ENCODE data around the gene UGDH. TPM values are rescaled to one million over a fixed set of nuclear protein-coding genes. Genes with fewer than 3 reads are reported as not detected.
A peak's percentile ranks its signal among the peaks of the same experiment; 100 is the strongest.
"Not testable (repeated sequence)": the region's sequence is repeated elsewhere in the genome, so short reads cannot be mapped to it uniquely, and the experiment has no call there.

UGDH gene
- total RNA-seq, 3 donors from 2014 or later = 21.6 to 26.2 (median 23.2) TPM

DNA sequence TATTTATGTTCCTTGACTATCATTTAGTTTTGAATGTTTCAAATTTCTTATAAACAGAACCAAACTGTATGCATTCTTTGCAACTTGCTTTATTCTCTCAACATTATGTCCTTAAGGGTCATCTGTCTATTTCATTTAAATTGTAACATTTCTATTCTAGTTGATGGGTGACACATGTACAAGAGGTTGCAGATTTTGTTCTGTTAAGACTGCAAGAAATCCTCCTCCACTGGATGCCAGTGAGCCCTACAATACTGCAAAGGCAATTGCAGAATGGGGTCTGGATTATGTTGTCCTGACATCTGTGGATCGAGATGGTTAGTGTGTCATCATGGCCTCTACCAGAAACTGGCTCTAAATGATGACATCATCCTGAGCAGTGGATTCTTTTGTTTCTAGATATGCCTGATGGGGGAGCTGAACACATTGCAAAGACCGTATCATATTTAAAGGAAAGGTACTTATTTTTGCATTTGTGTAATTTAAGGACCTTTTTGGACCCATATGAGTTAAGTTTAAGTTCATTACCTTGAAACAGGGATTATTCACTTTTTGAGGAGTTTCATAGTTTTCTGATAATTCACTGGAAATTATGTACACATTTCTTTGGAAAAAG lies 62.2 kb downstream of the UGDH start:
- ATAC-seq = peak; percentile 62 to 67
- Mint-ChIP-seq H3K9me3 (no peaks in the 10 kb centered on the region), H3K4me1 (ENCODE audit: low read depth) (peaks cover 13% of the 10 kb centered on the region), H3K36me3 (ENCODE audit: insufficient read depth) (peaks cover 20% of the 10 kb centered on the region), H3K4me3 (no peak overlapping the region), H3K27me3 (ENCODE audit: low read depth) (no peaks in the 10 kb centered on the region)
- DNase-seq = no peak

DNA sequence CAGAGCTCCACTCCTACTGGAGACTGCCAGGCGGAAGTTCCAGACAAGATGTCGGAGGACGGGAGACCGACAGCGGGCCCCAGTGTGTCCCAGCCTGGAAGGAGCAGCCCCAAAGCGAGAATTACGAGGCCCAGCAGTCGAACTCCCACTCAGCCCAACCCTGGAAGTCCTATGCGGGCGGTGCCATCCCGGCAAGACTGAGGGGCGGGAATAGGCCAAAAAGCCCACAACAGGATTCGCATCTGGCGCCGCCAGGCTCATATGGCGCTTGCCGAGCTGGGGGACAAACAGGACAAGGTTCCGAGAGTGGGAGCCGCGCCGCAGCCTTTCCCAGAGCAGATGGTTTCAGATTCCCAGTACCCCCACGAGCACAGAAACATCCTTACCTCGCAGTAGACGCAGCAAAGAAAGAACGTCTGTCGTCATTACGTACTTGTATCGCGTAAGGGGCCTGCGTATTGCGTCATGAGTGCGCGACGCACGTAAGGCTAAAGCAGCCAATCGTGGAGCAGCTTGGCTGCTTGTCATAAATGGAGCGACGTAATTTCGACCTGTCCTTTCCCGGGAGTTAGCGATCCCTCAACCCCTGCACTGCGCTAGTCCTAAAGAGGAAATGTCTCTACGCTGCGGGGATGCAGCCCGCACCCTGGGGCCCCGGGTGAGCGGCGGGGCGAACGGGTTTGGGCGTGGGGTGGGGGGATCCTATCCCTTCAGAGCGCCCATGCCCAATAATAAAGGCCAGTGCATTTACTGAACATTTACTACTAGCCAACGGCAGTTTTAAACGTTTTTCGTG lies 68.5 kb downstream of the UGDH start, which contains the start of the genes LIAS and RPL9:
Gene LIAS (plus strand): TSS at position 552 of the 796 bp plus-strand sequence. CDS start 62 bp downstream, at position 614.
Gene RPL9 (minus strand): TSS at position 418 of the 796 bp plus-strand sequence. CDS start 483 bp downstream, outside the sequence.
- peak; percentile 83 to 87 for ATAC-seq
- Mint-ChIP-seq H3K4me3 (peak within 1 kb of the TSS; percentile 99), H3K36me3 (ENCODE audit: insufficient read depth) (peaks cover 50% of the 10 kb centered on the region), H3K4me1 (ENCODE audit: low read depth) (peaks cover 39% of the 10 kb centered on the region), H3K27me3 (ENCODE audit: low read depth) (no peaks in the 10 kb centered on the region), H3K9me3 (no peaks in the 10 kb centered on the region)
- peak; percentile 93 for DNase-seq

DNA sequence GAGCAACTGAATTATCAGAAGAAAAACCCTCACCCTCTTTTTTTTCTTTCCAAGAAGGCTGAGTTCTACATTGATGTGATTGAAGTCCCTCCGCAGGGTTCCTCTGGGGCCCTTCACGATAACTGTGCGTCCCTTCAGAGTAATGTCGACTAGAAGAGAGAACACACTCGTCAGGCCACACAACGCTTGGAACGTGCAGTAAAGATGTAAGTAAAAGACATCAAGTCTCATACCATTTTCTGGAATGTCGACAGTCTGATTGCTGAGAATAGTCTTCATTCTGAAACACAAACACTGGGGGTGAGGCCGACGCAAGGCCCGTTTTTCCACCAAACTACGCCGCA lies 69.1 kb downstream of the UGDH start:
- Mint-ChIP-seq H3K4me1 (ENCODE audit: low read depth) (peaks cover 43% of the 10 kb centered on the region), H3K36me3 (ENCODE audit: insufficient read depth) (peaks cover 52% of the 10 kb centered on the region), H3K4me3 (peak overlapping the region; percentile 99)
- not testable (repeated sequence) for H3K27me3 Mint-ChIP-seq (ENCODE audit: low read depth); DNase-seq; H3K9me3 Mint-ChIP-seq
- peak in 1 of 2 donors; percentile 5 for ATAC-seq

DNA sequence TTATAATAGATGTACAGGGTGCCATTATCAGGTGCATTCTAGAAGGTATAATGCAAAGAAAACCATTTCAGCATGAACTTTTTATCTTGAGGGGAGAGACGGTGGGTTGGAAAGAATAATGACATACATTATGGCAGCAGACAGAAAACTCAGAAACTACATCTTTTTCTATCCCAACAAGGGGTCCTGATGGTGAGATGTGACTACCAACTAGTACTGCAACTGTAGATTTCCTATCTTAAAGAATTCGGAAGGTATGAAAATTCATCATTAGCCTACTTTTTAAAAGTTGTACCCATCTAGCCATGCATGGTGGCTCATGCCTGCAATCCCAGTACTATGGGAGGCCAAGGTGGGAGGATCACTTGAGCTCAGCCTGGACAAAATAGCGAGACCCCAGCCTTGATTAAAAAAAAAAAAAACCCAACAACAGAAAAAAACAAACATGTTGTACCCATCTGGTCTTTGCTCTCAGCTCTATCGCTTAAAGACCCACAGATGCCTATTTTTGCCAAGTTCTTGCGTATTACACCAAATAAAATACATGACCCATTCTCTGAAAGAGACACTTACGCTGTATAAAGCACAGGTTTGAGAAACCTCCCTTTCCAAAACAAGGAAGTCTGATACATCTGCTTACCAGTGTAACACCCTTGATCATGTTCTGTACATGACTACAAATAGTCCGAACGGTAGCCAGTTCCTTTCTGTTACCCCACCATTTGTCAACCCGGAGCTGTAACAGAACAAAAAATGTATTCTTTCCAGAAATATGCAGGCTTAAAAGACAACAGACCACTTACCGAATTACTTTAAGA lies 70.1 kb downstream of the UGDH start:
- ATAC-seq = no peak
- Mint-ChIP-seq H3K4me3 (peak overlapping the region; percentile 99), H3K9me3 (no peaks in the 10 kb centered on the region), H3K36me3 (ENCODE audit: insufficient read depth) (peaks cover 62% of the 10 kb centered on the region), H3K4me1 (ENCODE audit: low read depth) (peaks cover 46% of the 10 kb centered on the region), H3K27me3 (ENCODE audit: low read depth) (no peaks in the 10 kb centered on the region)
- no peak for DNase-seq

DNA sequence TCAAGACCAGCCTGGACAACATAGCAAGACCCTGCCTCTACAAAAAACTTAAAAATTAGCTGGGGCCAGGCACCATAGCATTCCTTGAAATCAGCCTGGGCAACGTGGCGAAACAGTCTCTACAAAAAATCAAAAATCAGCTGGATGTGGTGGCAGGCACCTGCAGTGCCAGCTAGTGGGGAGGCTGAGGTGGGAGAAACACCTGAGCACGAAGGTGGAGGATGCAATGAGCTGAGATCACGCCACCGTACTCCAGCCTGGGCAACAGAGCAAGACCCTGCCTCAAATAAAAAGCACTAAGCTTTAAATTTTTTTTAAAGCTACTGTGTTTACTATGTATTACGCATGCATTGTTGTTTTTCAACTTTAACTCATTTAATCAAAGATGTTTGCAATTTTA lies 71.8 kb downstream of the UGDH start:
- H3K9me3 Mint-ChIP-seq = no peaks in the 10 kb centered on the region
- no peak for DNase-seq
- H3K27me3 Mint-ChIP-seq (ENCODE audit: low read depth) = no peaks in the 10 kb centered on the region
- peaks cover 64% of the 10 kb centered on the region for H3K36me3 Mint-ChIP-seq (ENCODE audit: insufficient read depth)
- no peak for ATAC-seq
- peaks cover 39% of the 10 kb centered on the region for H3K4me1 Mint-ChIP-seq (ENCODE audit: low read depth)
- peak overlapping the region; percentile 99 for H3K4me3 Mint-ChIP-seq

DNA sequence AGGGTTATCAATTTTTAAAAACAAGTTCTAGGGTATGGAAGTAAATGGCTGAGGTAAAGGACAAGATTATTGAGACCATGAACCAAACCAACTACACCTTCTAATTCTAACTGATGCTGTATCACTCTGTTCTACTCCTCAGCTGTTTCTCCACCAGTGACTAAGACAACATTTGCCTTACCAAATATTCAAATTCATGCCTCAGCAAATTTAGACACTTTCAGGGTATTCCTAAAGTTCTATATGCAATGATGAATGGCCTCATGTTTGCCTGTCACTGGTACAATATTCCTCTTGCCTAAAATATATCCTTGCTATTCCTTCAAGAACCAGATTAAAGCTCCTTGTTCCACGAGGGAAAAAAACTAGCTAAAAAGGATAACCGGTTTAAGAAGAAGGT lies 73.5 kb downstream of the UGDH start:
- H3K4me1 Mint-ChIP-seq (ENCODE audit: low read depth) = peaks cover 33% of the 10 kb centered on the region
- ATAC-seq = no peak
- peaks cover 64% of the 10 kb centered on the region for H3K36me3 Mint-ChIP-seq (ENCODE audit: insufficient read depth)
- H3K27me3 Mint-ChIP-seq (ENCODE audit: low read depth) = no peaks in the 10 kb centered on the region
- H3K9me3 Mint-ChIP-seq = no peaks in the 10 kb centered on the region
- H3K4me3 Mint-ChIP-seq = peak overlapping the region; percentile 20
- DNase-seq = no peak

DNA sequence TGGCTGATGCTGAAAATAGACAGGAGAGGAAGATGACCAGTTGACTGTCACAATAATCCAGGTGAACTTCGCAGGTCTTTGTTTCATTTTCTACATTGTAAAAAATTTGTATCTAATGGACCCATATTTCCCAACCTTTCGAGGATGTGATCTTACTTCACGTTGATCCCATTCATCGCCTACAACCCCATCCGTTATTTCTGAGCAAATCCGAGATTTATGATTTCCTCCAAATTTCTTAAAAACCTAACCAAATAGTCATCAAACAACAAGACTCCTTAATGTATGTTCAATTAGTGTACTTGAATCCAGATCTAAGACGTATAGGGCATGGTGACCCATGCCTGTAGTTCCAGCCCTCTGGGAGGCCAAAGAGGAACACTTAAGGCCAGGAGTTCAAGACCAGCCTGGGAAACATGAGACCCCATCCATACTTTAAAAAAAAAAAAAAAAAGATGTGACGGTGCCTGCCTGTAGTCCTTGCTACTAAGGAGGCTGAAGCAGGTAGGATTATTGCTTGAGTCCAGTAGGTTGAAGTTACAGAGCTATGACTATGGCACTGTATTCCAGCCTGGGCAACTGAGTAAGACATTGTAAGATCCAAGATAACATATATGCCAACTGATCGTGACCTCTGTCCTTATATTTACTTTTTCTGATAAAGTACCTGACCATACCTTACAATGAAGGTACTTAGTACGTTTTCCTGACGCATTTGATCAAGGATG lies 74.2 kb downstream of the UGDH start:
- no peak overlapping the region for H3K4me3 Mint-ChIP-seq
- peaks cover 59% of the 10 kb centered on the region for H3K36me3 Mint-ChIP-seq (ENCODE audit: insufficient read depth)
- ATAC-seq = peak in 1 of 2 donors; percentile 2
- peaks cover 34% of the 10 kb centered on the region for H3K4me1 Mint-ChIP-seq (ENCODE audit: low read depth)
- DNase-seq = no peak
- H3K9me3 Mint-ChIP-seq = no peaks in the 10 kb centered on the region
- H3K27me3 Mint-ChIP-seq (ENCODE audit: low read depth) = no peaks in the 10 kb centered on the region

DNA sequence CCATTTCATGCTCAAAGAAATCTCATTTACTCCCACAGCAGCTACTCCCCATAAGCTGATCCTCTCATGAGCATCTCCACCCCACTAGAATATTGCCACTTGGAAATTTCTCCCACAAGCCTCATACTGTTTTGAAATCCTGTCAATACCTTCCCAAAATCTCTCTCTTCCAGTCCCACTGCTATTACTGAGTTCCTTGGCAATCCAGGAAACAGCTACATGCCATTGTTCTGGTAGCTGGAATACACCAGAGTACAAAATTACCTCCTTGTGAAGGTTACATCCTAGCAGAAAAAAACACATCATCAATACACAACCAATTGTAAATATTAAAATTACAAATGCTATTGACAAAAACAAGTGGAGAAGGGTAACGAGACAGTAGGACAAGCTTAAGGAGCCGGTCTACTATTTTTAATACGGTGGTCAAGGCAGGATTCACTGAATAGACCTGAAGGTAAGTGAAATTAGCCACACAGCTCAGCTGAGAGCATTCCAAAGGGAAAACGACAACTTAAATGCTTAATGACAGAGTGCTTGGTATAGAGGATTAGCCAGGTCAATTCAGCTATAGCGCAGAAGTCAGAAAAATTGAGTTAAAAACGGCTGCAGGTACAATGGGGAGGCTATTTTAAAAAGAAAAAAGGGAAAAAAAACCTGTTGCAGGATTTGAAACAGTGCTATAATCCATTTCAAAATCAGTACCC lies 74.9 kb downstream of the UGDH start:
- ATAC-seq (no peak), DNase-seq (no peak)
- Mint-ChIP-seq H3K4me1 (ENCODE audit: low read depth) (peaks cover 32% of the 10 kb centered on the region), H3K27me3 (ENCODE audit: low read depth) (no peaks in the 10 kb centered on the region), H3K4me3 (no peak overlapping the region), H3K9me3 (no peaks in the 10 kb centered on the region), H3K36me3 (ENCODE audit: insufficient read depth) (peaks cover 52% of the 10 kb centered on the region)

DNA sequence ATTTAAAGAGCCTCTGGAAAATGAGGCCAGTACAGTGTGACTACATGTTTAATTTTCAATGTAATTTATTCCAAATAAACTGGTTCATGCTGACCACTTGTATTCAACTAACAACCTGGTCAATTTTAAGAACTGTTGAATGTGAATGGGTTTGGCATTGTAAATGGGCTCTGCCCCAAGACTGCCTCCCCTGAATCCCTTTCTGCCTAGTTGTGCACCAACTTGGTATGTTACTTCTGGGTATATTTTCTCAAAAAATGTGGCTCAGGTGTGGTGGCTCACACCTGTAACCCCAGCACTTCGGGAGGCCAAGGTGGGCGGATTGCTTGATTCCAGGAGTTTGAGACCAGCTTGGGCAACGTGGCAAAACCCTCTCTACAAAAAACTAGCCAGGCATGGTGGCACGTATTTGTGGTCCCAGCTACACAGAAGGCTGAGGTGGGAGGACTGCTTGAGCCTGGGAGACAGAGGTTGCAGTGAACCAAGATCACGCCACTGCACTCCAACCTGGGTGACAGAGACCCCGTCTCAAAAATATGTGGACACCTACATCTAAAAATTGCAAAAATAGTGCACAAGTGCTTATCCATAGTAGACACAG lies 75.7 kb downstream of the UGDH start:
- Mint-ChIP-seq H3K27me3 (ENCODE audit: low read depth) (no peaks in the 10 kb centered on the region), H3K4me1 (ENCODE audit: low read depth) (peaks cover 24% of the 10 kb centered on the region), H3K36me3 (ENCODE audit: insufficient read depth) (peaks cover 44% of the 10 kb centered on the region), H3K9me3 (no peaks in the 10 kb centered on the region), H3K4me3 (no peak overlapping the region)
- DNase-seq (no peak), ATAC-seq (no peak)

DNA sequence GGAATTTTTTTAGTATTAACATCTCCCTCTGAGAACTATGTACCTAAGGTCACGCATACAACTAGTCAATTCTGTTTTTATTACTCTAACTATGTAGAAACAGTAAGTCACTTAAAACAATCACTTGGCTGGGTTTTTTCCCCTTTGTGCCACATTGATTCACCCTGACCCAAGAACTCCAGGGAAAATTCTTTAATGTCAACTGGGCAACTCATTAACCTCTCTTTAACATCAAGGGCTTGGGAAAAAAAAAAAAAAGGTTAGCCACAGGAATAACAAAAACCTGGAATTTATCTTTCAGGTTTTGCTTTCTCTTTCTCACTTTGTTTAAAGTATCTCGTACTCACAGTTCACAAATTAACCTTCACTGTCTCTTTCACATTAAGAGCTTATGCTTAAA lies 76.6 kb downstream of the UGDH start:
- H3K4me3 Mint-ChIP-seq = no peak overlapping the region
- ATAC-seq (no peak), DNase-seq (no peak)
- peaks cover 38% of the 10 kb centered on the region for H3K36me3 Mint-ChIP-seq (ENCODE audit: insufficient read depth)
- H3K9me3 Mint-ChIP-seq = no peaks in the 10 kb centered on the region
- H3K4me1 Mint-ChIP-seq (ENCODE audit: low read depth) = peaks cover 20% of the 10 kb centered on the region
- H3K27me3 Mint-ChIP-seq (ENCODE audit: low read depth) = no peaks in the 10 kb centered on the region

Data from activated T-cell treated with anti-CD3 and anti-CD28 coated beads, Interleukin-2, amount 50 U/mL, for 4 hours (primary cell).